HG02610 (cell line): ENCODE results near the gene ACOXL.

Experiments
- ATAC-seq: cut with Tn5 transposase; IDR thresholded peaks from one replicate; pipeline ENCODE4 v1.9.1; 2021; ENCODE audit warnings: mild to moderate bottlenecking, moderate library complexity; ENCODE audit not compliant: unreplicated experiment

The ACOXL gene

GRCh38 chr2:110819711-110820110 is 87.3 kb downstream of the ACOXL start:
- no peak for ATAC-seq

DNA sequence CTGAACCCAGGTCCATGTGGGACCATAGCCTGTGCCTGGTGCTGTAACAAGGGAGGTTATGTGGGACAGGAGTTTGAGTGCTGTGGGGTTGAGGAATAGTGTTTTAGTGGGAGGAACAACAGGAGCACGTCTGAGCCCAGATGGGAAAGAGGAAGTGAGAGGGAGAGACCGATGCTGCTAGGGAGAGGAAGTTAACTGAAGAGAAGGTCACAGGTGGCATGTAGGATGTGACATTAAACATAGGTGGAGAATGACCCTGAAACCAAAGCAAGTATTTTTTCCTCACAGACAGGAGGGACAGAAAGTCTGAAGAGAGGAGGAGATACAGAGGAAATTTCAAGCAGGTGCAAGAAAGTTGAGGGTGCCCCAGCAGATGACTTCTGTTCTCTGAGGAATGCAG is 87.8 kb downstream of the ACOXL start:
- ATAC-seq: peak; percentile 47

DNA sequence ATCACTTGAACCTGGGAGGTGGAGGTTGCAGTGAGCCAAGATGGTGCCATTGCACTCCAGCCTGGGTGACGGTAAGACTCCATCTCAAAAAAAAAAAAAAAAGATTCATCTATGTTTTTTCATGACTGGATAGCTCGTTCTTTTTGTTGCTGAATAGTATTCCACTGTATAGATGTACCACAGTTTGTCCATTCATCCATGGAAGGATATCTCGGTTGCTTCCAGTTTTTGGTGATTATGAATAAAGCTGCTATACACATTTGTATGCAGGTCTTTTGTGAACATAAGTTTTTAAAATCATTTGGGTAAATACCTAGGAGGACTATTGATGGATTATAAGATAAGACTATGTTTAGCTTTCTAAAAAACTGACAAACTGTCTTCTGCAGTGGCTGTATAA is 90.8 kb downstream of the ACOXL start:
- no peak for ATAC-seq

- ATAC-seq: no peak
Observed at GRCh38 chr2:110827511-110827910, 95.1 kb downstream of the ACOXL start.

GRCh38 chr2:110828330-110828729 is 96.0 kb downstream of the ACOXL start:
- no peak for ATAC-seq

GRCh38 chr2:110829413-110830146 is 97.2 kb downstream of the ACOXL start:
- no peak for ATAC-seq

DNA sequence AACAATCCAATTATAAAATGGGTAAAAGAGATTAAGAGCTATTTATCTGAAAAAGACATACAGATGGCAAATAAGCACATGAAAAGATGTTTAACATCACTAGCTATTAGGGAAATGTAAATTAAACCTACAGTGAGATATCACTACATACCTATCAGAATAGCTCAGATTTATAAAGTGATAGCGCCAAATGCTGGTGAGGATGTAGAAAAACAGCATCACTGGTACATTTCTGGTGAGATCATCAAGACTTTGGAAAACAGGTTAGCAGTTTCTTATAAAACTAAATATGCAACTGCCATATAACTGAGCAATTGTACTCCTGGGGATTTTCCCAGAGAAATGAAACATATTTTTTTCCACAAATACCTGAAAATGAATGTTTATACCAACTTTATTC is 100.4 kb downstream of the ACOXL start:
- ATAC-seq: no peak

DNA sequence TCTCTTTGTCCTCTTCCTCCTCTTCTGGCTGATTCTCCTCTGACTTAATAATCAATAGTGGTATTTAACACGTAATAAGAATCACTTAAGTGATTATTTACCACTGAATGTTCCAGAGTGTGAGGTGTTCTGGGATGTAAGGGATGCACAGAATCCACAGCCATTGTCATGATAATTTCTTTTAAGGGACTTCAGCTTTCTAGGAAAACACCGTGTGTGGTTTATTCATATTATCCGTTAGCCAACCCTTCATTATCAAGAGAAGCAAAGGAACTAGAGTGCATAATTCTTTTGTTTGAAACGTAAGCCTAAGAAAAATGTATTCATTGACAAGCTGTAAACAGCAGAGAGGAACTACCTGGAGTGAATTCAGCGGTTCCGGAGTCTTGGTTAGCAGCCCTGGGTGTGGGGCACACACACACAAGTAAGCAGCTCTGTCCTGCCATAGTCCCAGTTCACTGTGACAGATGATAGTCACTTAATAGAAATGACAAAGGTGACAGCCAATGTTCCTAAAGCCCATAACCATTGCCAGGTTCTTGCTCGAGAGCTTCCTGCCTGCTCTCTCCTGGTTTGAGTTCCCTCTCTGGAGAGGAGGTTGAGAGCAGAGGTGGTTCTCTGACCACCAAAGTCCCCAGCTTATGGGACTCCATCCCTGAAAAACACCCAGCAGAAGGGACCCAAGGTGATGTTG is 101.9 kb downstream of the ACOXL start:
- ATAC-seq: no peak

- no peak for ATAC-seq
Observed at GRCh38 chr2:110836671-110837070, 104.3 kb downstream of the ACOXL start.

DNA sequence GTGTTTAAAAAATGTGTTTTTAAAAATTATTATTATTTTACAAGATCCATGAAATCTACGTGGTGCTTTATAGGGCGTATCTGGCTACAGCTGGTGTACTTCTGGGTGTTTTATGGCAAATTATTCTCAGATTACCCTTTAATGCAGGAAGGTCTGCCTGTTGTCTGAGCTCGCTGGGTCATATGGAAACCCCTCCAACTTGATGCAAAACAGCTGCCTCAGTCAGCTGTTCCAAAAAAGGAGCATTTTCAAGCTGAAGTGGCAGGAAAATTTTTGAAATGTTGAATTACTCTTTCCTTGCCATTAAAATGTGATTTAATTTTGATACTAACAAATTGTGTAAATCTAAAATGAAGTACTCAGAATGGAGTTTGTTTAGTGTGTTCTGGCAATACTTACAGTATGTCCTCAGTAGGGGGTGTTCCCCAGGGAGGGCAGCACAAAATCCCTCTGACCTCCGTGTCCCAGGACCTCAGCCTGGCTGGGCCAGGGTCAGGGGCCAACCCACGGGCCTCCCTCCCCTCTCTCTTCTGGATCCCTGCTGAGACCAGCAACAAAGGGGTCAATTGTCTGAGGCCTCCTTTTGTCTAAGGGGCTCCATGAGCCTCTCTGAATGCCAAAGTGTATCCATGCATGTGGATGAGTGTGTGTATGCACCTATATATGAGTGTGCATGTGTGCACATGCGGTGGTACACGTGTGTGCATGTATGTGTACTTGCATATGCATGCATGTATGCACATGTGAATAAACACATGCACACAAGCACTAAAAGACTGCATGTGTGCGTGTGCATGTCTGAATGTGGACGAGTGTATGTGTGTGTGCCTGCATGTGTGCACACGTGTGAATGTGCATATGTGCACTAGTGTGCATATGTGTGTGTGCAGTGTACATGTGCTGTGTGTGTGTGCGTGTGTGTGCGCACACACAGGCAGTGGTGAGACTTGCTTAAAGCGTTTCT is 105.4 kb downstream of the ACOXL start:
- no peak for ATAC-seq

DNA sequence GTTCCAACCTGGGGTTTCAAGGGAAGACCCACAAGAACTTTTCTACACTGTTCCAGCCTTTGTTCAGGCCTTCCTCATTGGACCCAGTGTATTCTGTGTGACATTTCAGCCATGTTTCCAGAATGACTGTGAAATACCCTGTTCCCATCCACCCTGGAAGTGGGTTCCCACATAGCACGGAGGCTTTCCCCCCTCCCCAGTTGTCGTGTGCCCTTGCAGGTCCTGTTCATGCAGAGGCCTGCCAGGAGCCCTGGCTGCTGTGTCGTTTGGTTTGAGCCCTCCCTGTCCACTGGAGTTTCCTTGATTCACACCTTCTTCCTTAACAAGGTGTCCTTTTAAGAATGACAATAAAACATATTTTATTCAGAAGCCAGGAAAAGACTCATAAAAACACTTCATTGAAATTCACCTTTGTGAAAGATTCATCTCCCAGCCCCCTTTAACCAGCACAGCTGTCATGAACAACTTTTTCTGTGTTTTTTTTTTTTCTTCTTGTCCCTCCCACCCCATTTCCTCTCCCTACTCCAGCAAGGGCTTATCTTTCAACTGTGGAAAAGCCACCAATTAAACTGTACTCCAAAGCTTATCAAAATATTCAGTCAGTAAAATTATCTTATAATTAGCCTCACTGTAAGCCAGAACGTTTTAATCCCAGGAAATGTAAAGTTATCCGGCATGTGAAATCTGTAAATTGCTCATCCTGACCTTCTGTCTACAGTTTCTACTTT is 106.4 kb downstream of the ACOXL start:
- no peak for ATAC-seq

DNA sequence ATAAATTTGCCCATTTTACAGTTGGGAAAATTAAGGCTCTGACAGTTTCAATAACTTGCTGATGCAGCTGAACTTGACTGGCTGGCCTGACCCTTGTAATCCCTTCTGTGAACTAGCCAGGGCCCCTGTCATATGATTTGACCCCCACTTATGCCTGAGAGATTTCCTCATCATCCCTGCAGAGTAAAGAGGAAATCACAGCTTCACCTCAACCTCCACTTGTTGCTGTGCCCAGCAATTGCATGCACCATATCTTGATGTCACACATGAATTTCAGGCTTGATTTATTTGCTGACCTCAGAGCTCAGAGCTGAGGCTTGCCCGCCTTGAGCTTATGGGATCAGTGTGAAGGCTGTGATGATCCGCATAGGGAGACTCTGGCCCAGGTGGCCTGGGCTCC is 108.1 kb downstream of the ACOXL start:
- no peak for ATAC-seq

DNA sequence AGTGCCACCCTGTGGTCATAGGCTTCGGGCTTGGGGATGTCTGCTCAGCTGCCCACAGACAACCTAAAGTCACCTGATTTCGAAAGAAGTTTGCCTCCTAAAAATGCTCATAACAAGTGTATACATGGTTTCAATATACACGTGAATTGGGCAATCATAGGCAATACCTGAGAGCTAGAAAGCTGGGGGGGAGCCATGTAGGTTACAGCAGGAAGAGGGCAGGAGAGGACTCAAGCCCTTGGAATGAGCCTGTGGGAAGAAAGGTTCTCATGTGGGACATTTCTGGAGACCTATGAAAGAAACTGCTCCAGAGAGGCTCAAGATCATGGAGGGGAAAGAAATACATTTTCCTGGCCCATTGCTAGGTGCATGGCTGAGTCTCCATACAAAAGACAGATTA is 109.7 kb downstream of the ACOXL start:
- no peak for ATAC-seq

GRCh38 chr2:110843496-110843895 is 111.1 kb downstream of the ACOXL start:
- no peak for ATAC-seq

DNA sequence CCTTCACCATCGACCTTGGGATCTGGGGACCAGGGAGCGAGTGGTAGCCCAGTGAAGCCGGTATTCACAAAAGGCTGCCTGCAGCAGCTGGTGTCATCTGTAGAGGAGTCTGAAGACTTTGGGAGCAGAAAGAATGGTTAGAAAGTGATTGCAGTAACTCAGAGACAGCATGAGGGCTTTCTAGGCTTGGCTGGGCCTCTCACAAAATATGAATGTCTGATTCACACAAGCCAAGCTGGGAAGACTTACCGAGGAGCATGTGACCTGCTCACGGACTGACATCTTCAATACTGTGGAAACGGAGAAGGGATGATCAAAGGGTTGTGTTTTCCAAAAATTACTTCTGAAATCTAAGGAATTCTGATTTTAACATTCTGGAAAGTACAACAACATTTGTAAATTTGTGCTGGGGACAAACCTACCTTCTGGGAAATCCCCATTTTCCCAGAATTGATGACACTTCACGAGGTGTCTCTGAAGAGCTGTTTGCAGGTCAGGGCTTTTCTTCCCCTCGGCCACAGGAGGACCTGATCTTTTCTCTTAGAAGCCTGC is 111.7 kb downstream of the ACOXL start:
- ATAC-seq: no peak

DNA sequence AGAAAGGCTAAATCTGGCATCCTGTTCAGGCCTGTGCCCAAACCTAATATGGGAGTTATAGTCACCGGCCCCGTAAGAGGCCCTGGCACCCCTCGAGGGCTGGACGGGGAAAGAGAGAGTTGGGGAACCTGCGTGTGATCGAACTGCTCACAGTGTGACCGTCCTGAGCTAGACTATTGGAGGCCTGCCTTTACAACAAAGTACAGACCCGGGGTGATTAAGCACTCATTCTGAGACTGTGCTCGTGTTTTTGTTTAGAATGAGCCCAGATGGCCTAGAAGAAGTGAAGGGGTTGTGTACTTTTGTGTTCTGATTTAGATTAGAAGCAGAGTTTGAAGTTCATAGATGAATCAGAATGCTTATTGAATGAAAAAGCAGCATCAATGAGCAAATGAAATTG is 115.3 kb downstream of the ACOXL start:
- ATAC-seq: no peak

- no peak for ATAC-seq
Observed at GRCh38 chr2:110848071-110848470, 115.7 kb downstream of the ACOXL start.

- ATAC-seq: no peak
Observed at GRCh38 chr2:110848519-110849030, 116.2 kb downstream of the ACOXL start.

- no peak for ATAC-seq
Observed at GRCh38 chr2:110851531-110851930, 119.2 kb downstream of the ACOXL start.

- no peak for ATAC-seq
Observed at GRCh38 chr2:110852051-110852450, 119.7 kb downstream of the ACOXL start.
